HEK293 (cell line): ENCODE measurements around the gene NCLN.

Experiments used
- CTCF ChIA-PET: fragments of 350-600 bp; formaldehyde crosslinking; extraction: SDS; loops from one replicate; lab custom pipeline; 2021; ENCODE audit warnings: antibody characterized with exemption; lab: Yijun Ruan, JAX
- POLR2A ChIA-PET: fragments of 300-600 bp; formaldehyde crosslinking; extraction: SDS; loops from one replicate; lab custom pipeline; 2020; ENCODE audit warnings: antibody characterized with exemption, inconsistent platforms; lab: Yijun Ruan, JAX
- H3K27ac ChIP-seq: fragments of 200-500 bp; sonication (Bioruptor generic); 2 replicates; pipeline ENCODE4 v1.5.1; 2014; ENCODE audit warnings: low read depth, low read length, control low read depth, inconsistent platforms; ENCODE audit errors: extremely low read depth
- H3K36me3 ChIP-seq, 2 experiments: fragments of 200-500 bp in 1 of 2; sonication (Bioruptor generic) in 1 of 2; 1 replicate in 1 of 2; 2 replicates in 1 of 2; pipeline ENCODE4 v1.5.1; 2014 to 2017; ENCODE audit warnings: inconsistent platforms in 2 of 2, low read length in 2 of 2; ENCODE audit not compliant: control insufficient read depth in 2 of 2, insufficient read depth in 1 of 2
- H3K4me1 ChIP-seq: fragments of 200-500 bp; sonication (Bioruptor generic); 2 replicates; pipeline ENCODE4 v1.5.1; 2014; ENCODE audit warnings: mild to moderate bottlenecking, low read length, inconsistent platforms; ENCODE audit not compliant: control insufficient read depth, insufficient read depth
- H3K4me3 ChIP-seq: 2 replicates; pipeline ENCODE4 v1.5.1; 2011; ENCODE audit warnings: low read depth, mild to moderate bottlenecking, control low read depth, low read length, moderate library complexity
- H3K9me3 ChIP-seq: fragments of 200-500 bp; sonication (Bioruptor generic); 2 replicates; pipeline ENCODE4 v1.5.1; 2014; ENCODE audit warnings: low read depth, low read length, inconsistent platforms; ENCODE audit not compliant: control insufficient read depth, insufficient read depth
- ATF2 ChIP-seq: fragments of 450-650 bp; formaldehyde crosslinking; IDR thresholded peaks from 2 replicates; pipeline ENCODE4 v1.5.1; 2016; ENCODE audit warnings: missing biosample characterization, missing genetic modification characterization, low read depth
- GLIS1 ChIP-seq: fragments of 450-650 bp; formaldehyde crosslinking; IDR thresholded peaks from 2 replicates; pipeline ENCODE4 v1.5.1; 2016; ENCODE audit warnings: missing biosample characterization, missing genetic modification characterization
- GLIS2 ChIP-seq: fragments of 450-650 bp; formaldehyde crosslinking; IDR thresholded peaks from 2 replicates; pipeline ENCODE4 v1.5.1; 2016; ENCODE audit warnings: missing biosample characterization, missing genetic modification characterization
- KLF16 ChIP-seq: fragments of 450-650 bp; formaldehyde crosslinking; IDR thresholded peaks from 2 replicates; pipeline ENCODE4 v1.5.1; 2017; ENCODE audit warnings: missing biosample characterization, missing genetic modification characterization
- OSR2 ChIP-seq: fragments of 450-650 bp; formaldehyde crosslinking; IDR thresholded peaks from 2 replicates; pipeline ENCODE4 v1.5.1; 2016; ENCODE audit warnings: missing biosample characterization, missing genetic modification characterization
- PRDM10 ChIP-seq: fragments of 450-650 bp; formaldehyde crosslinking; IDR thresholded peaks from 2 replicates; pipeline ENCODE4 v1.5.1; 2016; ENCODE audit warnings: missing biosample characterization, missing genetic modification characterization
- REST ChIP-seq: fragments of 450-650 bp; formaldehyde crosslinking; IDR thresholded peaks from 2 replicates; pipeline ENCODE4 v1.5.1; 2016; ENCODE audit warnings: missing biosample characterization, missing genetic modification characterization
- ZBTB1 ChIP-seq: fragments of 450-650 bp; formaldehyde crosslinking; IDR thresholded peaks from 2 replicates; pipeline ENCODE4 v1.5.1; 2016; ENCODE audit warnings: missing biosample characterization, missing genetic modification characterization
- ZBTB20 ChIP-seq: fragments of 450-650 bp; formaldehyde crosslinking; IDR thresholded peaks from 2 replicates; pipeline ENCODE4 v1.5.1; 2016; ENCODE audit warnings: missing biosample characterization, missing genetic modification characterization
- ZBTB26 ChIP-seq: fragments of 450-650 bp; formaldehyde crosslinking; optimal IDR thresholded peaks from 2 replicates; pipeline ENCODE3; 2016; ENCODE audit warnings: missing biosample characterization, mild to moderate bottlenecking, missing genetic modification characterization
- ZBTB48 ChIP-seq: fragments of 450-650 bp; formaldehyde crosslinking; IDR thresholded peaks from 2 replicates; pipeline ENCODE4 v1.5.1; 2016; ENCODE audit warnings: missing biosample characterization, missing genetic modification characterization
- ZIC2 ChIP-seq: fragments of 450-650 bp; formaldehyde crosslinking; IDR thresholded peaks from 2 replicates; pipeline ENCODE4 v1.5.1; 2016; ENCODE audit warnings: missing biosample characterization, missing genetic modification characterization
- ZNF335 ChIP-seq: fragments of 450-650 bp; formaldehyde crosslinking; conservative IDR thresholded peaks from 2 replicates; pipeline ENCODE4 v1.5.1; 2016; ENCODE audit warnings: missing biosample characterization, missing genetic modification characterization
- ZNF561 ChIP-seq: fragments of 450-650 bp; IDR thresholded peaks from 2 replicates; pipeline ENCODE4 v1.5.1; 2018; ENCODE audit warnings: missing biosample characterization, missing genetic modification characterization, borderline replicate concordance
- ZNF76 ChIP-seq: fragments of 450-650 bp; formaldehyde crosslinking; IDR thresholded peaks from 2 replicates; pipeline ENCODE4; 2016; ENCODE audit warnings: low read depth, missing biosample characterization, missing genetic modification characterization, borderline replicate concordance

The NCLN gene

GRCh38 chr19:3184847-3185460 is 776 bp upstream of the NCLN start (continued):
- TF ChIP-seq PRDM10 (tag by site-specific recombination) (peak; percentile 93), ZNF561 (tag by site-specific recombination) (0 out of 2 replicates have a peak, but pooled peaks have one; percentile 20), ZBTB48 (0 out of 2 replicates have a peak, but pooled peaks have one; percentile 41)

GRCh38 chr19:3186160-3186688 is 494 bp downstream of the NCLN start:
- TF ChIP-seq REST (tag by site-specific recombination): no peak
- 0 out of 2 replicates have a peak, but pooled peaks have one; percentile 37 for TF ChIP-seq ZIC2 (tag by site-specific recombination)
- TF ChIP-seq KLF16 (tag by site-specific recombination): 0 out of 2 replicates have a peak, but pooled peaks have one; percentile 9
- TF ChIP-seq ZNF335 (tag by site-specific recombination): peak; percentile 12
- no peak for TF ChIP-seq ATF2 (tag by site-specific recombination)
- peak; percentile 17; the same call in 1 of the 2 replicates for TF ChIP-seq ZNF76 (tag by site-specific recombination)
- TF ChIP-seq ZBTB26: peak; percentile 64
- TF ChIP-seq GLIS2 (tag by site-specific recombination): peak; percentile 55
- TF ChIP-seq GLIS1 (tag by site-specific recombination): peak; percentile 35
- no peak for TF ChIP-seq OSR2 (tag by site-specific recombination)
- TF ChIP-seq ZBTB20 (tag by site-specific recombination): peak; percentile 61; the same call in 1 of the 2 replicates
- TF ChIP-seq ZBTB1 (tag by site-specific recombination): no peak
- TF ChIP-seq ZBTB48: peak; percentile 80
- CTCF ChIA-PET: interaction anchor here (0.6 to 0.9 kb wide), 4 partner anchors 11 to 231 kb away, joined by 3 to 4 read pairs (median 4); no protein-coding TSS in a partner anchor
- POLR2A ChIA-PET: interaction anchor here (0.5 to 1.3 kb wide), 3 partner anchors 36 to 1991 kb away, joined by 3 to 5 read pairs (median 4); no protein-coding TSS in a partner anchor
- H3K4me3 ChIP-seq: peak overlapping the region; percentile 98
- peak overlapping the region; percentile 35; the same call in 1 of the 2 replicates for H3K27ac ChIP-seq
- peaks cover 5% of the 10 kb centered on the region for H3K4me1 ChIP-seq
- no peaks in the 10 kb centered on the region for H3K9me3 ChIP-seq
- H3K36me3 ChIP-seq: peaks cover 0 to 30% of the 10 kb centered on the region in 2 experiments; a peak in 1 of 3 replicates
